HepG2 (cell line): ENCODE results near the gene FITM2. TPM values are rescaled to one million over a fixed set of nuclear protein-coding genes. Genes with fewer than 3 reads are reported as not detected.

Source experiments
- DBP ChIP-seq: sonication (generic); formaldehyde crosslinking; IDR thresholded peaks from 2 replicates; pipeline ENCODE4 v1.4.0; 2020; ENCODE audit warnings: missing genetic modification reagents; ENCODE audit errors: not compliant biosample characterization
- FOXM1 ChIP-seq: sonication (generic); formaldehyde crosslinking; IDR thresholded peaks from 2 replicates; pipeline ENCODE4 v1.5.0; 2020; ENCODE audit warnings: missing genetic modification reagents
- HCFC1 ChIP-seq: fragments of 150-350 bp; IDR thresholded peaks from 2 replicates; pipeline ENCODE4 v1.6.1; 2014; ENCODE audit warnings: low read depth, low read length
- MTA1 ChIP-seq: sonication (generic); formaldehyde crosslinking; IDR thresholded peaks from 2 replicates; pipeline ENCODE4 v1.4.0; 2020; ENCODE audit warnings: missing genetic modification reagents, mild to moderate bottlenecking, borderline replicate concordance
- NR3C1 ChIP-seq: sonication (generic); formaldehyde crosslinking; IDR thresholded peaks from 2 replicates; pipeline ENCODE4 v1.4.0; 2020; ENCODE audit warnings: missing genetic modification reagents
- SAP130 ChIP-seq: IDR thresholded peaks from 2 replicates; pipeline ENCODE4 v1.6.1; 2016; ENCODE audit warnings: low read depth
- SNAPC4 ChIP-seq: sonication (generic); formaldehyde crosslinking; IDR thresholded peaks from 2 replicates; pipeline ENCODE4 v1.4.0; 2020; ENCODE audit warnings: mild to moderate bottlenecking, missing genetic modification reagents
- SNAPC5 ChIP-seq: sonication (generic); formaldehyde crosslinking; IDR thresholded peaks from 2 replicates; pipeline ENCODE4 v1.8.1; 2023; ENCODE audit warnings: mild to moderate bottlenecking, missing genetic modification reagents, borderline replicate concordance
- TBP ChIP-seq: sonication (generic); formaldehyde crosslinking; IDR thresholded peaks from 2 replicates; pipeline ENCODE4 v1.5.0; 2020; ENCODE audit warnings: missing genetic modification reagents
- TRAFD1 ChIP-seq: sonication (generic); formaldehyde crosslinking; IDR thresholded peaks from 2 replicates; pipeline ENCODE4 v1.5.1; 2020; ENCODE audit warnings: missing genetic modification reagents, mild to moderate bottlenecking, borderline replicate concordance
- ZBTB34 ChIP-seq: sonication (generic); formaldehyde crosslinking; IDR thresholded peaks from 2 replicates; pipeline ENCODE4 v1.8.0; 2022; ENCODE audit warnings: mild to moderate bottlenecking, missing genetic modification reagents
- ZNF503 ChIP-seq: sonication (generic); formaldehyde crosslinking; IDR thresholded peaks from 2 replicates; pipeline ENCODE4 v1.4.0; 2020; ENCODE audit warnings: missing genetic modification reagents
- ZNF660 ChIP-seq: sonication (generic); formaldehyde crosslinking; IDR thresholded peaks from 2 replicates; pipeline ENCODE4 v1.5.1; 2020; ENCODE audit warnings: mild to moderate bottlenecking, low read depth, missing genetic modification reagents, borderline replicate concordance
- ZXDC ChIP-seq: sonication (generic); formaldehyde crosslinking; IDR thresholded peaks from 2 replicates; pipeline ENCODE4 v1.5.0; 2020; ENCODE audit warnings: mild to moderate bottlenecking, missing genetic modification reagents
- polyA plus RNA-seq, 8 experiments: library from polyadenylated mRNA; depleted of rRNA in 3 of 8; stranded (reverse) in 7 of 8; unstranded in 1 of 8; fragments of >200 nt; fragmentation: Illumina TruSeq in 4 of 8; extraction: Trizol in 4 of 8; gene quantifications; 2 replicates each; pipeline versions ENCODE4 v1.2.1 to v1.2.3, GENCODE V29; 2011 to 2016; ENCODE audit warnings: low read depth in 4 of 8, missing spikeins in 1 of 8, mixed read lengths in 1 of 8; ENCODE audit not compliant: insufficient read depth in 1 of 8
- total RNA-seq, 5 experiments: library from RNA; depleted of rRNA; stranded (reverse); fragments of >200 nt; fragmentation: Illumina TruSeq; extraction: Trizol; gene quantifications; 2 replicates each; pipeline ENCODE4 v1.2.3, GENCODE V29; 2016; ENCODE audit warnings: low read depth in 1 of 5

Gene FITM2
- total and polyA plus RNA-seq, 2 of the 13 experiments (the other 11 are each of a cell fraction or from before 2014, with no cell fraction given) = 9.6 to 24.5 TPM

GRCh38 chr20:44302026-44302669, 8.9 kb downstream of the FITM2 start (continued):
- no peak for TF ChIP-seq SNAPC5
- TF ChIP-seq DBP (CRISPR knock-in tag) = no peak
- TF ChIP-seq FOXM1 (CRISPR knock-in tag) = no peak
- no peak for TF ChIP-seq TBP (CRISPR knock-in tag)
- TF ChIP-seq ZNF503 = peak; percentile 70; the same call in 1 of the 2 replicates
- TF ChIP-seq ZBTB34 (CRISPR knock-in tag) = peak; percentile 35; the same call in 1 of the 2 replicates
- TF ChIP-seq MTA1 (CRISPR knock-in tag) = peak; percentile 94
- TF ChIP-seq SAP130 (CRISPR knock-in tag) = peak; percentile 95
- no peak for TF ChIP-seq SNAPC4 (CRISPR knock-in tag)
- TF ChIP-seq HCFC1 = no peak
- no peak for TF ChIP-seq NR3C1 (CRISPR knock-in tag)
- TF ChIP-seq ZXDC (CRISPR knock-in tag) = no peak
- no peak for TF ChIP-seq ZNF660 (CRISPR knock-in tag)
- TF ChIP-seq TRAFD1 (CRISPR knock-in tag) = no peak
